Fibroblast of lung (primary cell): Measurements from ENCODE around the gene CALML6. TPM values are rescaled to one million over a fixed set of nuclear protein-coding genes. Genes with fewer than 3 reads are reported as not detected.

Experiments used
- DNase-seq, 2 donors: peaks; one replicate each; pipeline versions ENCODE4 v3.0.0 to v3.0.0-alpha.2; 2010; ENCODE audit warnings: low read depth in 2 of 2
- H2AFZ ChIP-seq: 2 replicates; pipeline ENCODE4 v1.5.1; 2012; ENCODE audit warnings: low read length, control low read depth, inconsistent platforms
- H3K27ac ChIP-seq: 2 replicates; pipeline ENCODE4 v1.5.1; 2011; ENCODE audit warnings: low read length, control low read depth; ENCODE audit not compliant: insufficient read depth
- H3K27me3 ChIP-seq: 2 replicates; pipeline ENCODE4 v1.5.1; 2011; ENCODE audit warnings: mild to moderate bottlenecking, low read length; ENCODE audit not compliant: control insufficient read depth, insufficient read depth
- H3K36me3 ChIP-seq: 2 replicates; pipeline ENCODE4 v1.5.1; 2011; ENCODE audit warnings: low read length; ENCODE audit not compliant: control insufficient read depth, insufficient read depth
- H3K4me1 ChIP-seq: 2 replicates; pipeline ENCODE4 v1.5.1; 2011; ENCODE audit warnings: low read length; ENCODE audit not compliant: control insufficient read depth, insufficient read depth; ENCODE audit errors: extremely low read depth
- H3K4me2 ChIP-seq: 2 replicates; pipeline ENCODE4 v1.5.1; 2011; ENCODE audit warnings: low read length, control low read depth; ENCODE audit not compliant: insufficient read depth; ENCODE audit errors: extremely low read depth
- H3K4me3 ChIP-seq, 4 experiments: fragments of 200-600 bp in 1 of 4; sonication (generic) in 1 of 4; replicated peaks in 1 of 4; 2 replicates each; pipeline ENCODE4 v1.5.1; 2011 to 2016; ENCODE audit warnings: low read length in 4 of 4, low read depth in 3 of 4, mild to moderate bottlenecking in 3 of 4, control low read depth in 2 of 4, inconsistent platforms in 1 of 4, mixed read lengths in 1 of 4; ENCODE audit not compliant: insufficient read depth in 1 of 4; ENCODE audit errors: control extremely low read depth in 1 of 4
- H3K79me2 ChIP-seq: 2 replicates; pipeline ENCODE4 v1.5.1; 2012; ENCODE audit warnings: mild to moderate bottlenecking, low read length, inconsistent platforms; ENCODE audit not compliant: control insufficient read depth, insufficient read depth
- H3K9ac ChIP-seq: 2 replicates; pipeline ENCODE4 v1.5.1; 2011; ENCODE audit warnings: mild to moderate bottlenecking, low read length, control low read depth; ENCODE audit not compliant: insufficient read depth
- H3K9me3 ChIP-seq: 2 replicates; pipeline ENCODE4 v1.5.1; 2012; ENCODE audit warnings: low read depth, low read length; ENCODE audit not compliant: control insufficient read depth, insufficient read depth
- H4K20me1 ChIP-seq: 2 replicates; pipeline ENCODE4 v1.5.1; 2011; ENCODE audit warnings: low read length; ENCODE audit not compliant: control insufficient read depth, insufficient read depth; ENCODE audit errors: extremely low read depth
- EZH2 ChIP-seq: IDR thresholded peaks from 2 replicates; pipeline ENCODE4 v1.5.1; 2012; ENCODE audit warnings: low read length, control low read depth, mild to moderate bottlenecking; ENCODE audit errors: missing control alignments
- polyA plus RNA-seq, 2 donors: library from polyadenylated mRNA; depleted of rRNA in 1 of 2; stranded (reverse) in 1 of 2; unstranded in 1 of 2; fragments of >200 nt; gene quantifications; 2 replicates each; pipeline ENCODE4 v1.2.1, GENCODE V29; 2011 to 2012; ENCODE audit warnings: missing spikeins in 1 of 2
- total RNA-seq: library from RNA; depleted of rRNA; stranded (reverse); fragments of >200 nt; gene quantifications from 2 replicates; pipeline ENCODE4 v1.2.1, GENCODE V29; 2014
- TF ChIP-seq, protein P1 (sequence below), 2 donors: IDR thresholded peaks in 1 of 2; conservative IDR thresholded peaks in 1 of 2; 1 replicate in 1 of 2; 2 replicates in 1 of 2; pipeline ENCODE4 v1.5.1; 2011 to 2012; ENCODE audit warnings: low read length in 2 of 2, control low read depth in 1 of 2, inconsistent platforms in 1 of 2, low read depth in 1 of 2, mild to moderate bottlenecking in 1 of 2

Gene CALML6
- total and polyA plus RNA-seq, 2 donors (not counting 1 experiment from before 2014, with no cell fraction given): 0.09 to 0.17 TPM

DNA sequence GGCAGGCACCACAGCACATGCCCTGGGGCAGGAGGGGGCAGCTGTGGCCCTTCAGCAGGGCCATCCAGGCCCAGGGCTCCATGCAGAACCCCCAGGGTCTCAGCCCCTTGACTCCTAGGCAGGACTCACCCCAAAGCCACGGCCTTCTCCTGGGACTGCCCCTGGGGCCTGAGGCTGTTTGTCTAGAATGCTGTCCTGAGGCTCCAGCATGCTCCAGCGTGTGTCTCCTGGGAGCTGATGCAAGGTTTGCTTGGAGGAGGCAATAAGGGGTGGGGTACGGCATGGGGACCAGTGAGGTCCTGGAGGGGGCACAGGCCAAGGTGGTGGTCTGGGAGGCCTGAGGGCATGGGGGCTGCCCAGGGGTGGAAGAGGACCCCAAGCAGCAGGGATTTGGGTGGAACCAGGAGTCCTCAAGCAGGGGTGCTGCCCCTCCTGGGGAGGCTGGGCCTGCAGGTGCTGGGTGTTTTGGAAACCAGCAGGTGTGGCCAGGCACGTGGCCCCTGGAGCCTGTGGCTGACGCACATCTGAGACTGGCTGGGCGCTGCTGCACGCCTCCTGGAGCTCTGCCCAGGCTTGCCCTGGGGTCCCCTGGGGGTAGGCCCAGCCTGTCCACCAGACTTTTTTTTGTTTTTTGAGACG lies 7.8 kb upstream of the CALML6 start:
- no peak overlapping the region for H3K9ac ChIP-seq
- no peaks in the 10 kb centered on the region for H3K36me3 ChIP-seq
- H3K4me1 ChIP-seq: peaks cover 2% of the 10 kb centered on the region
- no peak overlapping the region for H3K27ac ChIP-seq
- H3K4me2 ChIP-seq: no peak overlapping the region
- no peak overlapping the region for H2AFZ ChIP-seq
- TF ChIP-seq, protein P1, sequence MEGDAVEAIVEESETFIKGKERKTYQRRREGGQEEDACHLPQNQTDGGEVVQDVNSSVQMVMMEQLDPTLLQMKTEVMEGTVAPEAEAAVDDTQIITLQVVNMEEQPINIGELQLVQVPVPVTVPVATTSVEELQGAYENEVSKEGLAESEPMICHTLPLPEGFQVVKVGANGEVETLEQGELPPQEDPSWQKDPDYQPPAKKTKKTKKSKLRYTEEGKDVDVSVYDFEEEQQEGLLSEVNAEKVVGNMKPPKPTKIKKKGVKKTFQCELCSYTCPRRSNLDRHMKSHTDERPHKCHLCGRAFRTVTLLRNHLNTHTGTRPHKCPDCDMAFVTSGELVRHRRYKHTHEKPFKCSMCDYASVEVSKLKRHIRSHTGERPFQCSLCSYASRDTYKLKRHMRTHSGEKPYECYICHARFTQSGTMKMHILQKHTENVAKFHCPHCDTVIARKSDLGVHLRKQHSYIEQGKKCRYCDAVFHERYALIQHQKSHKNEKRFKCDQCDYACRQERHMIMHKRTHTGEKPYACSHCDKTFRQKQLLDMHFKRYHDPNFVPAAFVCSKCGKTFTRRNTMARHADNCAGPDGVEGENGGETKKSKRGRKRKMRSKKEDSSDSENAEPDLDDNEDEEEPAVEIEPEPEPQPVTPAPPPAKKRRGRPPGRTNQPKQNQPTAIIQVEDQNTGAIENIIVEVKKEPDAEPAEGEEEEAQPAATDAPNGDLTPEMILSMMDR (conservative IDR thresholded peaks at IDR 0.05 in 1 of 2, IDR thresholded peaks at IDR 0.05 in 1 of 2; ENCODE audit: low read depth in 1 of 2, low read length in 2 of 2): no peak
- no peak for TF ChIP-seq EZH2
- H3K27me3 ChIP-seq: no peaks in the 10 kb centered on the region
- H4K20me1 ChIP-seq: no peaks in the 10 kb centered on the region
- no peak overlapping the region for H3K4me3 ChIP-seq
- DNase-seq: peak in 1 of 2 donors; percentile 42
- no peaks in the 10 kb centered on the region for H3K9me3 ChIP-seq
- H3K79me2 ChIP-seq: no peaks in the 10 kb centered on the region

DNA sequence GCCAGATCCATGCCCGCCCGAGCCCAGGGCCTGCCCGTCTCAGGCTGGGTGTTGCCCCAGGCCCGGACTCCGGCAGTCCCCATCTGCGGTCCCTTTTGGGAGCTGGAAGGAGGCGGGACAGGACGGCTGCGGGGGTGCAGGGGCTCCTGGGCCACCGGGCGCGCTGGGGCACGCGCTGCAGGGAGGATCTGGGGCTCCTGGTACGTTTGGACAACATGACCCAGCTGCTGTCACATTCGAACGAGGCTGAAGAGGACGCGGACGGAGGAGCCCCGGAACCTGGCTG lies 6.6 kb upstream of the CALML6 start:
- Histone ChIP-seq H2AFZ (peak overlapping the region; percentile 78), H3K4me3 (peak overlapping the region; percentile 47 to 70 (median 68)), H3K79me2 (no peaks in the 10 kb centered on the region), H3K36me3 (no peaks in the 10 kb centered on the region), H3K4me2 (peak overlapping the region; percentile 93), H3K4me1 (peaks cover 2% of the 10 kb centered on the region), H4K20me1 (no peaks in the 10 kb centered on the region), H3K27ac (peak overlapping the region; percentile 78), H3K9me3 (no peaks in the 10 kb centered on the region), H3K27me3 (no peaks in the 10 kb centered on the region), H3K9ac (peak overlapping the region; percentile 84)
- TF ChIP-seq, protein P1 (conservative IDR thresholded peaks at IDR 0.05 in 1 of 2, IDR thresholded peaks at IDR 0.05 in 1 of 2; ENCODE audit: low read depth in 1 of 2, low read length in 2 of 2): no peak
- TF ChIP-seq EZH2: no peak
- DNase-seq: peak in 1 of 2 donors; percentile 8

DNA sequence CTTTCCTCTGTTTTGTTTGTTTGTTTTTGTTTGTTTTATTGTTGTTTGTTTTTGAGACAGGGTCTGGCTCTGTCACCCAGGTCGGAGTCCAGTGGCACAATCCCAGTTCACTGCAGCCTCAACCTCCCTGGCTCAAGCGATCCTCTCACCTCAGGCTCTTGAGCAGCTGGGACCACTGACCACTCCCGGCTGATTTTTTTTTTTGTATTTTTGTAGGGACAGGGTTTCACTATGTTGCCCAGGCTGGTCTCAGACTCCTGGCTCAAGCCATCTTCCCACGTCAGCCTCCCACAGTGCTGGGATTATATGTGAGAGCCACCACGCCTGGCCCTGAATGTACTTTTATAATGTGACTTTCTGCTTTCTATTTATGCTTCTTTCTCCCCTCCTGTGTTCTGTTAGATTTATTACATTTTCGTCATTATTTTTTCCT lies 5.0 kb upstream of the CALML6 start:
- Histone ChIP-seq H3K9ac (no peak overlapping the region), H3K9me3 (no peaks in the 10 kb centered on the region), H2AFZ (no peak overlapping the region), H3K27me3 (no peaks in the 10 kb centered on the region), H3K27ac (no peak overlapping the region), H3K36me3 (no peaks in the 10 kb centered on the region), H3K4me1 (peaks cover 2% of the 10 kb centered on the region), H3K4me2 (peak overlapping the region; percentile 64), H3K79me2 (no peaks in the 10 kb centered on the region), H4K20me1 (no peaks in the 10 kb centered on the region), H3K4me3 (peak overlapping the region; percentile 23 to 58 (median 44))
- TF ChIP-seq EZH2: no peak
- TF ChIP-seq, protein P1 (conservative IDR thresholded peaks at IDR 0.05 in 1 of 2, IDR thresholded peaks at IDR 0.05 in 1 of 2; ENCODE audit: low read depth in 1 of 2, low read length in 2 of 2): no peak
- no peak for DNase-seq
